Karpas-422 (cell line): ENCODE results near the gene SDK1. TPM values are rescaled to one million over a fixed set of nuclear protein-coding genes. Genes with fewer than 3 reads are reported as not detected.

ENCODE experiments used
- DNase-seq: peaks from one replicate; pipeline ENCODE4 v3.0.0-alpha.2; 2015
- H2AFZ ChIP-seq: fragments of 200-600 bp; sonication (generic); 2 replicates; pipeline ENCODE4 v1.6.1; 2014; ENCODE audit warnings: antibody characterized with exemption, low read length, mixed read lengths
- H3K27ac ChIP-seq: fragments of 200-600 bp; sonication (generic); 2 replicates; pipeline ENCODE4 v1.5.1; 2014; ENCODE audit warnings: mild to moderate bottlenecking, low read length, moderate library complexity
- H3K27me3 ChIP-seq: fragments of 200-600 bp; sonication (generic); 2 replicates; pipeline ENCODE4 v1.6.1; 2014; ENCODE audit warnings: low read length, mixed read lengths
- H3K36me3 ChIP-seq: fragments of 200-600 bp; sonication (generic); 2 replicates; pipeline ENCODE4 v1.6.1; 2014; ENCODE audit warnings: low read length, mixed read lengths; ENCODE audit not compliant: insufficient read depth
- H3K4me1 ChIP-seq: fragments of 200-600 bp; sonication (generic); 2 replicates; pipeline ENCODE4 v1.6.1; 2014; ENCODE audit warnings: mild to moderate bottlenecking, low read length, mixed read lengths
- H3K4me2 ChIP-seq: fragments of 200-600 bp; sonication (generic); 2 replicates; pipeline ENCODE4 v1.6.1; 2014; ENCODE audit warnings: low read length, low read depth, mild to moderate bottlenecking; ENCODE audit not compliant: poor library complexity, severe bottlenecking
- H3K4me3 ChIP-seq: fragments of 200-600 bp; sonication (generic); 2 replicates; pipeline ENCODE4 v1.5.1; 2014; ENCODE audit warnings: mild to moderate bottlenecking, antibody characterized with exemption, low read length, mixed read lengths
- H3K79me2 ChIP-seq: fragments of 200-600 bp; sonication (generic); 2 replicates; pipeline ENCODE4 v1.6.1; 2014; ENCODE audit warnings: mild to moderate bottlenecking, low read length, mixed read lengths
- H3K9ac ChIP-seq: fragments of 200-600 bp; sonication (generic); 2 replicates; pipeline ENCODE4 v1.6.0; 2014; ENCODE audit warnings: low read length
- H3K9me2 ChIP-seq: fragments of 200-600 bp; sonication (generic), shearing (Covaris generic); replicated peaks from 2 replicates; pipeline ENCODE4 v1.6.0; 2014; ENCODE audit warnings: mild to moderate bottlenecking, low read length, moderate library complexity; ENCODE audit not compliant: insufficient read depth
- H3K9me3 ChIP-seq: fragments of 300-700, 200-600 bp; sonication (generic); 2 replicates; pipeline ENCODE4 v1.6.1; 2014; ENCODE audit warnings: low read length, mixed read lengths
- H4K20me1 ChIP-seq: fragments of 200-600 bp; sonication (generic); 2 replicates; pipeline ENCODE4 v1.6.1; 2014; ENCODE audit warnings: mild to moderate bottlenecking, antibody characterized with exemption, low read length, low read depth; ENCODE audit not compliant: insufficient read depth
- total RNA-seq: library from RNA; depleted of rRNA; stranded (reverse); fragments of >200 nt; shearing (Covaris generic); gene quantifications from 2 replicates; pipeline ENCODE4 v1.2.3, GENCODE V29; 2014; ENCODE audit warnings: low replicate concordance

SDK1 gene
- total RNA-seq, 1 experiment from 2014 or later, result not detected

DNA sequence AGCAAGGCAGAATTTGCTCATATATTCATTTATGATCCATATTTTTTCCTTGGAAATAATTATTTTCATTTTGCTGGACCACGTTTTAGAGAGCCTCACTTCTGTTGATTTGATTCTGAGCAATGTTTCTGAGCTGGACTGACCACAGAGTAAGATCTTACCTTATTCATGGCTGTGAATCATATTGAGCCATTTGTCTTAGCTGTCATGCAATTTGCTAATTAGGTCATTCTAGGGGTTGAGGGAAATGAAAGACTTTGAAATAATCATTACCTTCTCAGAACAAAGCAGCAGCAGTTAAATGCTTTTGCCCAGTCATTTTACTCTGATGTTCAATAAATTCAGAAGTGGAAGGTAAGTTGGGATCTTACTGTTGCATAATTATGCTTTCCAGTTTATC, 251.4 kb downstream of the SDK1 start:
- no peaks in the 10 kb centered on the region for H3K79me2 ChIP-seq
- no peak overlapping the region for H2AFZ ChIP-seq
- H3K4me3 ChIP-seq, result no peak overlapping the region
- no peaks in the 10 kb centered on the region for H4K20me1 ChIP-seq
- H3K4me2 ChIP-seq, result no peak overlapping the region
- no peak overlapping the region for H3K27ac ChIP-seq
- no peaks in the 10 kb centered on the region for H3K27me3 ChIP-seq
- no peaks in the 10 kb centered on the region for H3K9me3 ChIP-seq
- H3K9ac ChIP-seq, result no peak overlapping the region
- no peaks in the 10 kb centered on the region for H3K4me1 ChIP-seq
- H3K36me3 ChIP-seq, result no peaks in the 10 kb centered on the region
- DNase-seq, result no peak
- no peaks in the 10 kb centered on the region for H3K9me2 ChIP-seq

GRCh38 chr7:3558400-3558799, 257.3 kb downstream of the SDK1 start:
- Histone ChIP-seq H3K27me3 (no peaks in the 10 kb centered on the region), H3K79me2 (no peaks in the 10 kb centered on the region), H3K9ac (no peak overlapping the region), H3K4me3 (no peak overlapping the region), H3K36me3 (no peaks in the 10 kb centered on the region), H3K9me2 (no peaks in the 10 kb centered on the region), H3K9me3 (no peaks in the 10 kb centered on the region), H3K27ac (no peak overlapping the region), H4K20me1 (no peaks in the 10 kb centered on the region), H3K4me1 (no peaks in the 10 kb centered on the region), H3K4me2 (no peak overlapping the region), H2AFZ (no peak overlapping the region)
- DNase-seq, result no peak

- no peak overlapping the region for H3K4me2 ChIP-seq
- DNase-seq, result no peak
- no peak overlapping the region for H2AFZ ChIP-seq
- no peaks in the 10 kb centered on the region for H3K9me3 ChIP-seq
- no peak overlapping the region for H3K27ac ChIP-seq
- no peaks in the 10 kb centered on the region for H3K36me3 ChIP-seq
- H3K4me1 ChIP-seq, result no peaks in the 10 kb centered on the region
- H3K9me2 ChIP-seq, result no peaks in the 10 kb centered on the region
- H3K27me3 ChIP-seq, result no peaks in the 10 kb centered on the region
- no peaks in the 10 kb centered on the region for H3K79me2 ChIP-seq
- H3K9ac ChIP-seq, result no peak overlapping the region
- no peak overlapping the region for H3K4me3 ChIP-seq
- no peaks in the 10 kb centered on the region for H4K20me1 ChIP-seq
These were observed 258.2 kb downstream of the SDK1 start for GRCh38 chr7:3559278-3559677.

DNA sequence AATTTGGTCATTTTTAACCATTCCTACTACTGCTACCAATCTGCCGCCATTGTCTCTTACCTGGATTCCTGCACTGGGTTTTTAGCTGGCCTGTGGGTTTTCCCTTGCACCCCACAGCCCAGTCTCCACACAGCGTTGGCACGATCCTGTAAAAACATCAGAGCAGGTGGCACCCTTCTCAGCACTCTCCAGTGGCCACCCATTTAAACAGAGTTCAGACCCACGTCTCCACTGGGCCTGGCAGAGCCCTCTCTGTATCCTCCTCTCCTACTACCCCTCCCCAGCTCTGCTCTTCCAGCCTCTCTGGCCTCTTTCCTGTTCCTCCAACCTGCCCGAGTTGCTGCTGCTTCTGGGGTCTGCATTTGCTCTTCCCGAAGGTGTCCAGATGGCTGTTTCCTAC, 259.4 kb downstream of the SDK1 start:
- Histone ChIP-seq H3K4me3 (no peak overlapping the region), H3K36me3 (no peaks in the 10 kb centered on the region), H4K20me1 (no peaks in the 10 kb centered on the region), H3K9ac (no peak overlapping the region), H3K9me3 (no peaks in the 10 kb centered on the region), H3K4me2 (no peak overlapping the region), H3K27ac (no peak overlapping the region), H3K9me2 (no peaks in the 10 kb centered on the region), H3K27me3 (no peaks in the 10 kb centered on the region), H2AFZ (no peak overlapping the region), H3K79me2 (no peaks in the 10 kb centered on the region), H3K4me1 (no peaks in the 10 kb centered on the region)
- no peak for DNase-seq

GRCh38 chr7:3561932-3562331, 260.9 kb downstream of the SDK1 start:
- Histone ChIP-seq H3K9me2 (no peaks in the 10 kb centered on the region), H3K36me3 (no peaks in the 10 kb centered on the region)

DNA sequence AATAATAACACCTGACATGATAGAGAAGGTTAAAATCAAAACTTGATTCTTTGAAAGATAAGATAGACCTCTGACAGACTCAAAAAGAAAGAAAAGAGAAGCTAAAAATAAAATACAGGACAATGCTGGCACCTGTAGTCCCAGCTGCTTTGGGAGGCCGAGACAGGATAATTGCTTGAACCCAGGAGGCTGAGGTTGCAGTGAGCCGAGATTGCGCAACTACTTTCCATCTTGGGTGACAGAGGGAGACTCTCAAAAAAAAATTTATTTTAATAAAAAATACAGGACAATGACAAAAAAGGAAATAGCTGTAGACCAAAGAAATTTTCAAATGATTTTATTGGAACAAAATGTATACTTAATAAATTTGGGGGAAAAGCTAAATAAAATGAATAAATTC, 263.2 kb downstream of the SDK1 start:
- DNase-seq, result no peak
- no peaks in the 10 kb centered on the region for H4K20me1 ChIP-seq
- no peaks in the 10 kb centered on the region for H3K27me3 ChIP-seq
- H3K36me3 ChIP-seq, result no peaks in the 10 kb centered on the region
- H3K27ac ChIP-seq, result no peak overlapping the region
- H3K79me2 ChIP-seq, result no peaks in the 10 kb centered on the region
- no peak overlapping the region for H3K4me3 ChIP-seq
- H2AFZ ChIP-seq, result no peak overlapping the region
- no peaks in the 10 kb centered on the region for H3K4me1 ChIP-seq
- H3K9me3 ChIP-seq, result no peaks in the 10 kb centered on the region
- H3K4me2 ChIP-seq, result no peak overlapping the region
- no peaks in the 10 kb centered on the region for H3K9me2 ChIP-seq
- H3K9ac ChIP-seq, result no peak overlapping the region

More at GRCh38 chr7:3561932-3562331, 260.9 kb downstream of the SDK1 start:
- H3K79me2 ChIP-seq, result no peaks in the 10 kb centered on the region
- H3K9me3 ChIP-seq, result no peaks in the 10 kb centered on the region
- H3K4me2 ChIP-seq, result no peak overlapping the region
- DNase-seq, result no peak
- H3K27ac ChIP-seq, result no peak overlapping the region
- no peaks in the 10 kb centered on the region for H3K4me1 ChIP-seq
- no peak overlapping the region for H2AFZ ChIP-seq
- H4K20me1 ChIP-seq, result no peaks in the 10 kb centered on the region
- no peak overlapping the region for H3K4me3 ChIP-seq
- H3K27me3 ChIP-seq, result no peaks in the 10 kb centered on the region
- H3K9ac ChIP-seq, result no peak overlapping the region

DNA sequence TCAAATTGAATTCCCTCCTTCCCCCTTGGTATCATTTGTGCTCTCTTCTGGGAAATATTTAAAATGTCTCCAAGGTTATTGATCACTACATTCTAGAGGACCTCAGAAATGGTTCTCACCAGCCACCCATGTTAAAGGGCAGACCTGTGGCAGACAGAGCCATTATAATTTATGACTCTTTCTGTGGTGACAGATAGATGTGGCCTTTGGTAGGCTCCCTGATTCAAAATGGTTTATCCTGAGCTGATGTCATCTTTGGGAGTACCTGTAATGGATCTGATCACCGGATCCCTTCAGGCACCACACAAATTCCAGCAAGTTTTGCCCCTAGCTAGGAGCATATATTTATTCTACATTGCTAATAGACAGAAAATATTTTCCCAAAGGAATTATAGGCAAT, 267.5 kb downstream of the SDK1 start:
- no peaks in the 10 kb centered on the region for H4K20me1 ChIP-seq
- no peak overlapping the region for H3K9ac ChIP-seq
- no peaks in the 10 kb centered on the region for H3K4me1 ChIP-seq
- H3K9me2 ChIP-seq, result no peaks in the 10 kb centered on the region
- no peaks in the 10 kb centered on the region for H3K36me3 ChIP-seq
- no peak overlapping the region for H3K27ac ChIP-seq
- H2AFZ ChIP-seq, result no peak overlapping the region
- no peaks in the 10 kb centered on the region for H3K27me3 ChIP-seq
- no peak for DNase-seq
- H3K4me2 ChIP-seq, result no peak overlapping the region
- H3K9me3 ChIP-seq, result no peaks in the 10 kb centered on the region
- H3K79me2 ChIP-seq, result no peaks in the 10 kb centered on the region
- H3K4me3 ChIP-seq, result no peak overlapping the region

- H4K20me1 ChIP-seq, result no peaks in the 10 kb centered on the region
- no peaks in the 10 kb centered on the region for H3K9me2 ChIP-seq
- no peaks in the 10 kb centered on the region for H3K27me3 ChIP-seq
- no peaks in the 10 kb centered on the region for H3K9me3 ChIP-seq
- H3K36me3 ChIP-seq, result no peaks in the 10 kb centered on the region
- no peak overlapping the region for H2AFZ ChIP-seq
- no peaks in the 10 kb centered on the region for H3K79me2 ChIP-seq
- no peak overlapping the region for H3K27ac ChIP-seq
- no peak overlapping the region for H3K9ac ChIP-seq
- no peak for DNase-seq
- no peaks in the 10 kb centered on the region for H3K4me1 ChIP-seq
- H3K4me3 ChIP-seq, result no peak overlapping the region
- H3K4me2 ChIP-seq, result no peak overlapping the region
These were observed 268.6 kb downstream of the SDK1 start for GRCh38 chr7:3569643-3570042.

DNA sequence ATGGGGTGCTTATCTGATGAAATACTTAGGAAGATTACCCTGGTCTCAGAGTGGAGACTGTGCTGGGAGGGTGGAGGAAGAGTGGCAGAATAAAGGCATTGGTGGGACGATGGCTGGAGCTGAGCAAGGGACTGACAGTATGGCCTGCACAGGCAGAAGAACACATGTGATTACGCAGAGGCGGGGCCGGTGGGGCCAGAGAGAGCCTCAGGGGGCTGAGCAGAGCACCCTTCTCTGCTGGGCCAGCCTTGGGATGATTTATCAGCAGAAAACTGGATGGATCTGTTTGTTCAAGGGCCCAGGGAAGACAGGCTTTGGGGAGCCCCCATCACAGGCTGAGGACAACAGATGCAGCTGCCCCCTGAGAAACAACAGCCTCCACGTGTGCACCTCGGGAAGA, 272.1 kb downstream of the SDK1 start:
- H3K4me2 ChIP-seq, result no peak overlapping the region
- H3K27ac ChIP-seq, result no peak overlapping the region
- no peaks in the 10 kb centered on the region for H3K36me3 ChIP-seq
- no peaks in the 10 kb centered on the region for H4K20me1 ChIP-seq
- H3K4me1 ChIP-seq, result no peaks in the 10 kb centered on the region
- H3K9ac ChIP-seq, result no peak overlapping the region
- no peak overlapping the region for H3K4me3 ChIP-seq
- H3K9me3 ChIP-seq, result peaks cover 4% of the 10 kb centered on the region
- no peak for DNase-seq
- no peaks in the 10 kb centered on the region for H3K9me2 ChIP-seq
- no peaks in the 10 kb centered on the region for H3K27me3 ChIP-seq
- H2AFZ ChIP-seq, result no peak overlapping the region
- H3K79me2 ChIP-seq, result no peaks in the 10 kb centered on the region
